WTC11 (cell line): Measurements from ENCODE around the gene TCN2. TPM values are rescaled to one million over a fixed set of nuclear protein-coding genes. Genes with fewer than 3 reads are reported as not detected.

ENCODE experiments used
- ATAC-seq: fragments of 200-7000 bp; cut with Tn5 transposase; 2 replicates; pipeline ENCODE4 v1.10.0; 2021; ENCODE audit warnings: mild to moderate bottlenecking, moderate library complexity
- CTCF ChIA-PET: fragments of 300-600 bp; sonication (Branson Sonifier 250); formaldehyde crosslinking; loops from one replicate; lab custom pipeline; 2021; ENCODE audit warnings: antibody characterized with exemption; lab: Charles Lee
- POLR2A ChIA-PET: fragments of 350-600 bp; sonication (Branson Sonifier 250); formaldehyde crosslinking; loops from one replicate; lab custom pipeline; 2021; ENCODE audit warnings: antibody characterized with exemption; lab: Charles Lee
- DNase-seq: peaks from one replicate; pipeline ENCODE4 v3.0.0; 2021; ENCODE audit warnings: low spot score
- H3K27ac Mint-ChIP-seq: 2 replicates; pipeline ENCODE4 v1.8.0; 2021; ENCODE audit warnings: mixed read lengths
- H3K27me3 Mint-ChIP-seq: 2 replicates; pipeline ENCODE4 v1.8.0; 2021; ENCODE audit warnings: low read depth, mild to moderate bottlenecking, moderate library complexity, mixed read lengths
- H3K36me3 Mint-ChIP-seq: 2 replicates; pipeline ENCODE4 v1.8.0; 2021; ENCODE audit warnings: mixed read lengths
- H3K4me1 Mint-ChIP-seq: 2 replicates; pipeline ENCODE4 v1.8.0; 2022; ENCODE audit warnings: mixed read lengths
- H3K4me3 Mint-ChIP-seq: 2 replicates; pipeline ENCODE4 v1.8.0; 2021; ENCODE audit warnings: mild to moderate bottlenecking, moderate library complexity, mixed read lengths
- H3K9me3 Mint-ChIP-seq: 2 replicates; pipeline ENCODE4 v1.8.0; 2021; ENCODE audit warnings: mixed read lengths
- CDX4 ChIP-seq: fragments of 250-450 bp; sonication (Bioruptor Pico); IDR thresholded peaks from 2 replicates; pipeline ENCODE4 v1.9.0; 2021; ENCODE audit warnings: moderate library complexity, mild to moderate bottlenecking, inconsistent platforms, borderline replicate concordance
- CTCF ChIP-seq: fragments of 200-600 bp; IDR thresholded peaks from 2 replicates; pipeline ENCODE4 v1.8.0; 2022; ENCODE audit warnings: antibody characterized with exemption
- E2F1 ChIP-seq: sonication (generic); formaldehyde crosslinking; IDR thresholded peaks from 2 replicates; pipeline ENCODE4 v1.8.0; 2022; ENCODE audit warnings: mild to moderate bottlenecking, missing genetic modification reagents
- FOXK1 ChIP-seq: sonication (generic); formaldehyde crosslinking; IDR thresholded peaks from 2 replicates; pipeline ENCODE4 v1.8.0; 2022; ENCODE audit warnings: mild to moderate bottlenecking, moderate library complexity, missing genetic modification reagents
- NFYB ChIP-seq: sonication (generic); formaldehyde crosslinking; conservative IDR thresholded peaks from 2 replicates; pipeline ENCODE4 v1.8.0; 2022; ENCODE audit warnings: low read depth, missing genetic modification reagents
- RELA ChIP-seq: sonication (generic); formaldehyde crosslinking; IDR thresholded peaks from 2 replicates; pipeline ENCODE4 v1.8.1; 2022; ENCODE audit warnings: missing genetic modification reagents, mild to moderate bottlenecking, borderline replicate concordance
- SP1 ChIP-seq: sonication (generic); formaldehyde crosslinking; conservative IDR thresholded peaks from 2 replicates; pipeline ENCODE4 v1.8.1; 2022; ENCODE audit warnings: missing genetic modification reagents
- USF1 ChIP-seq: sonication (generic); formaldehyde crosslinking; IDR thresholded peaks from 2 replicates; pipeline ENCODE4 v1.8.0; 2022; ENCODE audit warnings: mild to moderate bottlenecking, missing genetic modification reagents
- ZBTB21 ChIP-seq: sonication (generic); formaldehyde crosslinking; IDR thresholded peaks from 2 replicates; pipeline ENCODE4 v1.8.1; 2023; ENCODE audit warnings: mild to moderate bottlenecking, missing genetic modification reagents, borderline replicate concordance
- ZNF219 ChIP-seq: sonication (generic); formaldehyde crosslinking; IDR thresholded peaks from 2 replicates; pipeline ENCODE4 v1.8.0; 2023; ENCODE audit warnings: missing genetic modification reagents, mild to moderate bottlenecking, borderline replicate concordance
- ZNF281 ChIP-seq: sonication (generic); formaldehyde crosslinking; IDR thresholded peaks from 2 replicates; pipeline ENCODE4 v1.8.0; 2023; ENCODE audit warnings: mild to moderate bottlenecking, missing genetic modification reagents
- ZNF532 ChIP-seq: fragments of 250-450 bp; sonication (Bioruptor Pico); IDR thresholded peaks from 2 replicates; pipeline ENCODE4 v1.9.0; 2021; ENCODE audit warnings: mild to moderate bottlenecking, borderline replicate concordance
- total RNA-seq: library from RNA; stranded (reverse); gene quantifications from 3 replicates; pipeline ENCODE4 v1.2.3, GENCODE V29; 2021

TCN2 gene
- total RNA-seq, 1 experiment from 2014 or later = 39.0 TPM

GRCh38 chr22:30564045-30564760, 42.8 kb upstream of the TCN2 start:
- Mint-ChIP-seq H3K36me3 (no peaks in the 10 kb centered on the region), H3K4me3 (no peak overlapping the region), H3K27ac (0 out of 2 replicates have a peak overlapping the region, but pooled peaks have one; percentile 76), H3K27me3 (no peaks in the 10 kb centered on the region; the same call in none of the 2 replicates), H3K4me1 (peaks cover 48% of the 10 kb centered on the region), H3K9me3 (no peaks in the 10 kb centered on the region)
- CTCF ChIA-PET = interaction anchor here (1.0 to 1.5 kb wide), 4 partner anchors 9 to 141 kb away, joined by 3 to 6 read pairs (median 6); no protein-coding TSS in a partner anchor
- TF ChIP-seq ZNF281 (CRISPR knock-in tag) = no peak
- TF ChIP-seq CDX4 = no peak
- no peak for TF ChIP-seq FOXK1
- 0 out of 2 replicates have a peak, but pooled peaks have one; percentile 34 for TF ChIP-seq ZBTB21 (CRISPR knock-in tag)
- TF ChIP-seq ZNF532 (CRISPR knock-in tag) = no peak
- DNase-seq (no peak), ATAC-seq (no peak)
- POLR2A ChIA-PET = interaction anchor here (0.5 kb wide), 1 partner anchor 132 kb away, joined by 4 read pairs; no protein-coding TSS in a partner anchor

- CTCF ChIA-PET = interaction anchor here (1.0 to 1.4 kb wide), 5 partner anchors 9 to 141 kb away, joined by 3 to 6 read pairs (median 4); no protein-coding TSS in a partner anchor
- peak; percentile 11 for ATAC-seq
- DNase-seq = peak; percentile 33
- Mint-ChIP-seq H3K27me3 (no peaks in the 10 kb centered on the region; the same call in none of the 2 replicates), H3K36me3 (no peaks in the 10 kb centered on the region), H3K9me3 (no peaks in the 10 kb centered on the region), H3K4me3 (no peak overlapping the region), H3K4me1 (peaks cover 46% of the 10 kb centered on the region), H3K27ac (peak overlapping the region; percentile 76; the same call in 1 of the 2 replicates)
- POLR2A ChIA-PET = interaction anchor here (0.5 kb wide), 1 partner anchor 133 kb away, joined by 4 read pairs; no protein-coding TSS in a partner anchor
- no peak for TF ChIP-seq USF1 (CRISPR knock-in tag)
- no peak for TF ChIP-seq NFYB (CRISPR knock-in tag)
- no peak for TF ChIP-seq E2F1 (CRISPR knock-in tag)
- TF ChIP-seq RELA = no peak
- TF ChIP-seq ZNF219 (CRISPR knock-in tag) = no peak
- no peak for TF ChIP-seq CTCF
- TF ChIP-seq SP1 = no peak
- TF ChIP-seq, all 79 proteins: peak for 0
These were observed 42.2 kb upstream of the TCN2 start for GRCh38 chr22:30564761-30565119.
